Liver (tissue), 3 donors: ENCODE results near the gene ARPC1A.

Experiments used
- CTCF ChIP-seq: fragments of 150-350 bp; IDR thresholded peaks from 2 replicates; pipeline ENCODE4 v1.5.1; 2017; ENCODE audit warnings: improper control_type of control experiment, low read depth, low read length; ENCODE audit not compliant: missing input control
- FOXA1 ChIP-seq: IDR thresholded peaks from 2 replicates; pipeline ENCODE4 v1.6.1; 2016; ENCODE audit warnings: antibody characterized with exemption
- FOXA2 ChIP-seq: IDR thresholded peaks from 2 replicates; pipeline ENCODE4 v1.6.1; 2016; ENCODE audit warnings: antibody characterized with exemption
- JUND ChIP-seq, 2 donors: IDR thresholded peaks; 2 replicates each; pipeline ENCODE4 v1.6.1; 2016; ENCODE audit warnings: antibody characterized with exemption in 2 of 2
- MAX ChIP-seq: IDR thresholded peaks from 2 replicates; pipeline ENCODE4 v1.6.1; 2016; ENCODE audit warnings: antibody characterized with exemption
- REST ChIP-seq: IDR thresholded peaks from 2 replicates; pipeline ENCODE4 v1.6.1; 2016; ENCODE audit warnings: antibody characterized with exemption, mild to moderate bottlenecking
- SP1 ChIP-seq: IDR thresholded peaks from 2 replicates; pipeline ENCODE4 v1.6.1; 2018; ENCODE audit warnings: antibody characterized with exemption, mild to moderate bottlenecking
- TAF1 ChIP-seq: conservative IDR thresholded peaks from 2 replicates; pipeline ENCODE4 v1.6.1; 2016; ENCODE audit warnings: antibody characterized with exemption, mild to moderate bottlenecking
- YY1 ChIP-seq: IDR thresholded peaks from 2 replicates; pipeline ENCODE4 v1.6.1; 2016; ENCODE audit warnings: antibody characterized with exemption, mild to moderate bottlenecking
- TF ChIP-seq, protein P1 (sequence below): IDR thresholded peaks from 2 replicates; pipeline ENCODE4 v1.6.1; 2016; ENCODE audit warnings: antibody characterized with exemption
- donor health status: healthy.
- donor health status: healthy.

DNA sequence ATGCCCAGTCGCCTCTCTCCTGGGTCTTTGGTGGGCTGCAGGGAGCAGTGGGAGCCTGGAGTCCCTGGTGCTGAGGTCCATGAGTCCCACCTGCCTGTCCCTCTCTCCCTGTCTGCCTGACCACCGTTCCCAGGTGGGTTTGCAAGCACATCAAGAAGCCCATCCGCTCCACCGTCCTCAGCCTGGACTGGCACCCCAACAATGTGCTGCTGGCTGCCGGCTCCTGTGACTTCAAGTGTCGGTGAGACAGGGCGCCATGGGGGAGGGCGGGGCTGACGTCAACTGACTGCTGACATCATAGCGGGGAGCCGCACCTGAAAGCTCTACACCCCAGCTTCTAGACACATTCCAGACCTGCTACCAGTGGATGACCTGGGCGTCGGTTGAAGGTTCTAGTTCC is 64.1 kb downstream of the ARPC1A start:
- TF ChIP-seq REST (no peak), CTCF (no peak), TAF1 (no peak), SP1 (no peak), FOXA2 (no peak), YY1 (no peak), JUND (IDR thresholded peaks at IDR 0.05) (no peak), MAX (no peak), FOXA1 (no peak)
- TF ChIP-seq, protein P1, sequence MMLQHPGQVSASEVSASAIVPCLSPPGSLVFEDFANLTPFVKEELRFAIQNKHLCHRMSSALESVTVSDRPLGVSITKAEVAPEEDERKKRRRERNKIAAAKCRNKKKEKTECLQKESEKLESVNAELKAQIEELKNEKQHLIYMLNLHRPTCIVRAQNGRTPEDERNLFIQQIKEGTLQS = no peak
